Measurements from ENCODE around the gene TXNL4B. TPM values are rescaled to one million over a fixed set of nuclear protein-coding genes. Genes with fewer than 3 reads are reported as not detected.

The TXNL4B gene
- total RNA-seq, 2 experiments from 2014 or later, result 14.8 to 16.0 TPM

DNA sequence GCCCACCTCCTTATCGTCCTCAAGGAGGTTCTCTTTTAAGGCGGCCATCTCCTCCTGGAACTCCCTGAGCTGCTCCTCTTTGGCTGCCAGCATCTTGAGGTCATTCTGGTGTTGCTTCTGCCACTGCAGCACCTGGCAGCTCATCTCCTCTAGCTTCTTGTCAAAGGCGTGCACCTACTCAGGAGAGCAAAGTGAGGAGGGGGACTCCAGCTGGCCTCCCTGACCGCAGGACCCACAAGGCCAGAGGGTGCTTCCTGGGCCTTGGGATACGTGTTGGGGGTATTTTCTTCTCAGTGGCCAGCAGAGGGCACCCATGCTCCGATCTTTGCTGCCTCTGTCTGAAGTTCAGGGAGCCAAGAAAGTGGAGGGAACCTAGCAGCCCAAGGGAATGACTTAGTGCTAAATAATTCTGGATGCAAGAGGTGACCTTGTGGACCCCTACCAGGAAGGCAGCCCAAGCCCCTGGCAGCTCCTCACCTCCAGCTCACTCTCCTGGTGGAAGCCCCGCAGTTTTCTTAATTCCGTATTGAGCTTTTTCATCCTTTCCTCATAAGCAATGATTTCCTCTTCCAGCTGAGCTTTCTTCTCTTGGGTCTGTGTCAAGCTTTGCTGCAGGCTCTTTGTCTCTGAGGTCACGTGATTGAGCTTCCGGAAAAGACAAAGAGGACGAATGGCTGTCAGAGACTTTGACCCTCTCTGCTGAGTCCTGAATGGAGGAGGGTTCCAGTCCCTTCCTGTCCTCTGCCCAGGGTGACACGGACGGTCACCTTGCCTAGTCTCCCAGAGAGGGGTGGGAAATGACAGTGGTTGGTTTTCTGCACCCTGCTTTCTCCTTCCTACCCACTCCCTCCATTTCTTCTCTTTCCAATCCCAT, 31.6 kb upstream of the TXNL4B start:
- POLR2A ChIA-PET, result no interaction called here
- H3K4me3 Mint-ChIP-seq, result no peak overlapping the region
- DNase-seq, result peak; percentile 65
- CTCF ChIA-PET, result interaction anchor here (1.0 to 1.3 kb wide), 3 partner anchors 9 to 112 kb away, joined by 3 to 4 read pairs (median 4); no protein-coding TSS in a partner anchor
- H3K27ac Mint-ChIP-seq, result no peak overlapping the region
- H3K36me3 Mint-ChIP-seq (ENCODE audit: low read depth), result no peaks in the 10 kb centered on the region
- H3K9me3 Mint-ChIP-seq, result no peaks in the 10 kb centered on the region
- H3K27me3 Mint-ChIP-seq, result no peaks in the 10 kb centered on the region
- peaks cover 3% of the 10 kb centered on the region for H3K4me1 Mint-ChIP-seq

GRCh38 chr16:72124148-72124547, 30.7 kb upstream of the TXNL4B start:
- Mint-ChIP-seq H3K9me3 (no peaks in the 10 kb centered on the region), H3K4me3 (no peak overlapping the region), H3K36me3 (ENCODE audit: low read depth) (no peaks in the 10 kb centered on the region), H3K27me3 (no peaks in the 10 kb centered on the region), H3K4me1 (peaks cover 3% of the 10 kb centered on the region), H3K27ac (no peak overlapping the region)
- POLR2A ChIA-PET, result no interaction called here
- CTCF ChIA-PET, result interaction anchor here (1.2 to 1.3 kb wide), 2 partner anchors 10 to 29 kb away, joined by 3 to 4 read pairs; no protein-coding TSS in a partner anchor
- no peak for DNase-seq

DNA sequence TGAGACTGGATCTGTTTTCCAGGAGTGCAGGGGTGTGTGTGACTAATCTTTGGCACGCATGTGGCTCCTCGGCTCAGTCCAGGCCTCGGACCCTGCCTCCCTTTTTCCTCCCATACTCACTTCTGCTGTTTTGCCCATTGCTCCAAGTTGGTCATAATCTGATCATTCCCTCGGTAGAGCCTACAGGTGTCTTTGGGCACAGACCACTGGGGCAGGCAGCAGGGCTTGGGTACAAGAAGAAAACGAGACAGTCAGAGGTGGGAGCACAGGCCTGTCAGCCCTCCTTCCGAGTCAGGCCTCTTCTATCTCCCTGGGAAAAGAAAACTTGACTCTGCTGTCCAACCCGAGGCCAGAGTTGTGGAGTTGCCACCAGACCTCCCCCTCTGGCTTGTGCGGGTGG, 30.0 kb upstream of the TXNL4B start:
- no peak overlapping the region for H3K27ac Mint-ChIP-seq
- H3K27me3 Mint-ChIP-seq, result no peaks in the 10 kb centered on the region
- CTCF ChIA-PET, result interaction anchor here (1.0 kb wide), 1 partner anchor 48 kb away, joined by 3 read pairs; the partner anchor contains the start of gene PMFBP1

GRCh38 chr16:72122916-72123315, 29.5 kb upstream of the TXNL4B start:
- POLR2A ChIA-PET, result no interaction called here
- no peaks in the 10 kb centered on the region for H3K9me3 Mint-ChIP-seq
- CTCF ChIA-PET, result interaction anchor here (0.9 to 1.0 kb wide), 2 partner anchors 9 to 49 kb away, joined by 3 read pairs; partner anchors contain the start of gene PMFBP1

More for the DNA sequence above, 30.0 kb upstream of the TXNL4B start:
- DNase-seq, result no peak
- Mint-ChIP-seq H3K4me3 (no peak overlapping the region), H3K4me1 (peaks cover 6% of the 10 kb centered on the region), H3K9me3 (no peaks in the 10 kb centered on the region), H3K36me3 (ENCODE audit: low read depth) (no peaks in the 10 kb centered on the region)
- POLR2A ChIA-PET, result no interaction called here

DNA sequence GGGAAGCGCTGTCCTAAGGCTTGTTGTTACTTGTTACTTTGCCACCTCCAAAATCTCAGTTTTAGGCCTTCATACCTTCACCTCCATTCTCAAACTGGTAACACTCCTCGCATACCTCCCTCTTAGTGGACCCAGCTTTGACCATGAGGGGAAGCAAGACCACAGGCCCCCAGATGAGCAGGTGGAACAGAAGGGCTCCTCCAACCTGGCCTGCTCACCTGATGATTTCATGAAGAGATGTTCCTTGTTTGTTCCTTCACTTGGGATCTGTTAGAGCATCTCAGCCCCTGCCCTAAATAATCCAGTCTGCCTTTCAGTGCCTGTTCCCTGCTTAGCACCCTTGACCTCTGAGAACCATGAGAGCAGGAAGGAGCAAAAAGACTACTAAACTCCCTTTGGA, 28.9 kb upstream of the TXNL4B start:
- no peak overlapping the region for H3K4me3 Mint-ChIP-seq
- POLR2A ChIA-PET, result no interaction called here
- no peaks in the 10 kb centered on the region for H3K27me3 Mint-ChIP-seq
- no peak for DNase-seq
- H3K4me1 Mint-ChIP-seq, result peaks cover 13% of the 10 kb centered on the region
- H3K36me3 Mint-ChIP-seq (ENCODE audit: low read depth), result no peaks in the 10 kb centered on the region
- H3K27ac Mint-ChIP-seq, result no peak overlapping the region
- CTCF ChIA-PET, result interaction anchor here (0.9 to 1.0 kb wide), 2 partner anchors 10 to 49 kb away, joined by 3 read pairs; partner anchors contain the start of gene PMFBP1
- no peaks in the 10 kb centered on the region for H3K9me3 Mint-ChIP-seq

More at GRCh38 chr16:72122916-72123315, 29.5 kb upstream of the TXNL4B start:
- H3K36me3 Mint-ChIP-seq (ENCODE audit: low read depth), result no peaks in the 10 kb centered on the region
- no peak for DNase-seq
- H3K27ac Mint-ChIP-seq, result no peak overlapping the region
- no peak overlapping the region for H3K4me3 Mint-ChIP-seq
- no peaks in the 10 kb centered on the region for H3K27me3 Mint-ChIP-seq
- H3K4me1 Mint-ChIP-seq, result peaks cover 10% of the 10 kb centered on the region

DNA sequence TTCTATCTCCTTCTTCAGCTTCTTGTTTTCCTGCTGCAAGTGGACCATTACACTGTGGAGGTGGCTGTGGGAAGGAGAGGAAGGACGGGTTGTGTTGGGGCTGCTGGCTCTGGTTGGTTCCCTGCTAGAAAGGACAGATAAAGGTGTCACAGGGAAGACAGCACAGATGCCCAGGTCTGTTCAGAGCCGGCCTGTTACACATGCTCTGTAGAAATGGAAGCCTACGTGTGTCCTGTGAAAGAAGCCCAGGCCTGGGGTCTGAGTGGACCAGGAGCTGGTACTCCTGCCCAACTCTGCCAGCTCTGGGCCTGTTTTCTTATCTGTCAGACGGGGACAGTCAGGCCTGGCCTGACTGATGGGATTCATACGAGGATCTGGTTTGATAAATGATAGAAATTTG, 26.6 kb upstream of the TXNL4B start:
- Mint-ChIP-seq H3K4me3 (no peak overlapping the region), H3K27me3 (no peaks in the 10 kb centered on the region), H3K27ac (no peak overlapping the region), H3K4me1 (peaks cover 11% of the 10 kb centered on the region), H3K36me3 (ENCODE audit: low read depth) (no peaks in the 10 kb centered on the region), H3K9me3 (no peaks in the 10 kb centered on the region)
- CTCF ChIA-PET, result interaction anchor here (1.0 kb wide), 1 partner anchor 67 kb away, joined by 3 read pairs; no protein-coding TSS in a partner anchor
- no peak for DNase-seq
- POLR2A ChIA-PET, result no interaction called here

DNA sequence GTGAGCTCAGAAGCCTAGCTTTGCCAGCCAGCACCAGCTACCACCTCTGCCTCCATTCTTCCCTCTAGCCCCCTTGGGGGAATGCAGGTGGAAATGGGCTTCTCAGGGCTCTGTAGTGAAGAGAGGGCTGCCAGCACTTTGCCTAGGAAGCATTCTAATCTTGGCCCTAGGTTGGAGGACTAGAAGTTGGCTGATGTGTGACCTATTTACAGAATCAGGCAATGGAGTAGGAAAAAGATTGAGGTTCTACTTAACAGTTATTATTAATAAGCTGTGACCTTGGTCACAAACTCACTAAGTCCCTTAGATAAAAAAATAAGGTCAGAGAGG, 20.2 kb upstream of the TXNL4B start:
- no peak overlapping the region for H3K4me3 Mint-ChIP-seq
- no peaks in the 10 kb centered on the region for H3K27me3 Mint-ChIP-seq
- DNase-seq, result no peak
- H3K4me1 Mint-ChIP-seq, result peaks cover 7% of the 10 kb centered on the region
- H3K36me3 Mint-ChIP-seq (ENCODE audit: low read depth), result peaks cover 36% of the 10 kb centered on the region
- POLR2A ChIA-PET, result no interaction called here
- H3K27ac Mint-ChIP-seq, result no peak overlapping the region
- H3K9me3 Mint-ChIP-seq, result no peaks in the 10 kb centered on the region
- CTCF ChIA-PET, result no interaction called here

DNA sequence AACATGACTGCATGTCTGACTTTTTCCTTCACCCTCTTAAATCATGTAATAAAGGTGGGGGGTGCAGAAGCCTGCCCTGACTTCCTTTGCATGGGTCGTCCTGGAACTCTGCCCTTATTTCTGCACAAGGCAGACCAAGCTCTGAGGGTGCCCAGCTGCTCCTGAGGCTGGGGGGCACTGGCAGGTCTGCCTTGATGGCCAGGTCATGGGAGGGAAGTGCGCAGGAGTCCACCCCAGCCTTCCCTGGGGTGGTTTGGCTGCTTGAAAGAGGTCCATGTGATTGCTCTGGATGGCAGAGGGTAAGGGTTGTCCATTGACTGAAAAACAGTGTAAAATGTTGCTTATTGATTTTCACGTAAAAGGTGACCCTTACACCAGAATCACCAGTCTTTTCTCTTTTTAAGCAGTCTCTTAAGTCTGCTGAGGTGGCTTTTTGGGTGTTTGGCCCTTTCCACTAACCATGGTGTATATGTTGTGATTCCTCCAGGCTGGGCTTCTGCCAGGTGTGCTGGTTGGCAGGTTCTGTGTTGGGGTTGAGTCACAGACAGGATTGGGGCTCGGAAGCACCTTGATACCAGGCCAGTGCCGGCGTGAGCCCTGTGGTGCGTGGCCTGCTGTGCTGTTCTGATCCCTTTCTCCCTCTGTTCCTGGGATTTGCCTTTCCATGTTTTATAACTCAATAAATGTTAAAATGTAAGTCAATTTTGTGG, 19.6 kb upstream of the TXNL4B start:
- Mint-ChIP-seq H3K9me3 (no peaks in the 10 kb centered on the region), H3K27ac (no peak overlapping the region), H3K36me3 (ENCODE audit: low read depth) (peaks cover 38% of the 10 kb centered on the region), H3K4me1 (peaks cover 4% of the 10 kb centered on the region), H3K4me3 (no peak overlapping the region), H3K27me3 (no peaks in the 10 kb centered on the region)
- ChIA-PET CTCF (no interaction called here), POLR2A (no interaction called here)
- no peak for DNase-seq

- H3K4me3 Mint-ChIP-seq, result no peak overlapping the region
- H3K4me1 Mint-ChIP-seq, result no peaks in the 10 kb centered on the region
- DNase-seq, result no peak
- no peaks in the 10 kb centered on the region for H3K27me3 Mint-ChIP-seq
- H3K36me3 Mint-ChIP-seq (ENCODE audit: low read depth), result peaks cover 44% of the 10 kb centered on the region
- H3K27ac Mint-ChIP-seq, result no peak overlapping the region
- CTCF ChIA-PET, result no interaction called here
- POLR2A ChIA-PET, result no interaction called here
- H3K9me3 Mint-ChIP-seq, result no peaks in the 10 kb centered on the region
These were observed 19.0 kb upstream of the TXNL4B start for GRCh38 chr16:72112452-72112792.

- ChIA-PET POLR2A (no interaction called here), CTCF (no interaction called here)
- DNase-seq, result no peak
- no peak overlapping the region for H3K27ac Mint-ChIP-seq
- H3K9me3 Mint-ChIP-seq, result no peaks in the 10 kb centered on the region
- no peak overlapping the region for H3K4me3 Mint-ChIP-seq
- H3K4me1 Mint-ChIP-seq, result no peaks in the 10 kb centered on the region
- H3K36me3 Mint-ChIP-seq (ENCODE audit: low read depth), result peaks cover 45% of the 10 kb centered on the region
- H3K27me3 Mint-ChIP-seq, result no peaks in the 10 kb centered on the region
These were observed 18.4 kb upstream of the TXNL4B start for GRCh38 chr16:72111657-72112451.

- CTCF ChIA-PET, result no interaction called here
- no peaks in the 10 kb centered on the region for H3K27me3 Mint-ChIP-seq
- DNase-seq, result no peak
- POLR2A ChIA-PET, result no interaction called here
- no peak overlapping the region for H3K27ac Mint-ChIP-seq
- no peaks in the 10 kb centered on the region for H3K9me3 Mint-ChIP-seq
- H3K36me3 Mint-ChIP-seq (ENCODE audit: low read depth), result peaks cover 52% of the 10 kb centered on the region
- H3K4me1 Mint-ChIP-seq, result no peaks in the 10 kb centered on the region
- H3K4me3 Mint-ChIP-seq, result no peak overlapping the region
These were observed 17.5 kb upstream of the TXNL4B start for GRCh38 chr16:72110662-72111615.

GRCh38 chr16:72109966-72110530, 16.6 kb upstream of the TXNL4B start:
- no peak for DNase-seq
- CTCF ChIA-PET, result interaction anchor here (1.1 kb wide), 1 partner anchor 23 kb away, joined by 3 read pairs; no protein-coding TSS in a partner anchor
- H3K9me3 Mint-ChIP-seq, result no peaks in the 10 kb centered on the region
- H3K4me1 Mint-ChIP-seq, result no peaks in the 10 kb centered on the region
- H3K36me3 Mint-ChIP-seq (ENCODE audit: low read depth), result peaks cover 61% of the 10 kb centered on the region
- no peaks in the 10 kb centered on the region for H3K27me3 Mint-ChIP-seq
- POLR2A ChIA-PET, result no interaction called here
- H3K27ac Mint-ChIP-seq, result no peak overlapping the region
- H3K4me3 Mint-ChIP-seq, result no peak overlapping the region
